ENCODE data around the gene RASSF8. TPM values are rescaled to one million over a fixed set of nuclear protein-coding genes. Genes with fewer than 3 reads are reported as not detected.
"Not testable (repeated sequence)": the region's sequence is repeated elsewhere in the genome, so short reads cannot be mapped to it uniquely, and the experiment has no call there.

Gene RASSF8
- polyA plus RNA-seq, 1 donor (not counting 4 experiments of a cell fraction or from before 2014, with no cell fraction given): 10.5 TPM

GRCh38 chr12:26056335-26056734 lies 97.9 kb downstream of the RASSF8 start:
- TF ChIP-seq CTCF (optimal IDR thresholded peaks at IDR 0.05 in 1 of 3, IDR thresholded peaks at IDR 0.05 in 1 of 3, conservative IDR thresholded peaks at IDR 0.05 in 1 of 3; ENCODE audit: extremely low read depth in 1 of 3, insufficient read depth in 2 of 3, low read length in 3 of 3) (no peak), EZH2 (IDR thresholded peaks at IDR 0.05; ENCODE audit: low read length) (no peak)
- peak; percentile 74 for FAIRE-seq

GRCh38 chr12:26057271-26057670 lies 98.8 kb downstream of the RASSF8 start:
- H3K4me1 ChIP-seq (ENCODE audit: control insufficient read depth, extremely low read depth, insufficient read depth, low read length); H3K36me3 ChIP-seq (ENCODE audit: control insufficient read depth in 2 of 2, extremely low read depth in 1 of 2, insufficient read depth in 2 of 2, low read length in 2 of 2); H3K9me3 ChIP-seq (ENCODE audit: control insufficient read depth, low read depth, low read length); DNase-seq (ENCODE audit: low read depth, low spot score); H3K9me1 ChIP-seq (ENCODE audit: control insufficient read depth, extremely low read depth, insufficient read depth, low read length); H2AFZ ChIP-seq (ENCODE audit: control insufficient read depth, low read length); H3K27ac ChIP-seq (ENCODE audit: control insufficient read depth, insufficient read depth, low read length); H3K4me3 ChIP-seq (ENCODE audit: control insufficient read depth in 2 of 3, extremely low read depth in 1 of 3, insufficient read depth in 2 of 3, low read depth in 1 of 3, low read length in 3 of 3); FAIRE-seq; H3K9ac ChIP-seq (ENCODE audit: control insufficient read depth, extremely low read depth, insufficient read depth, low read length); H3K4me2 ChIP-seq (ENCODE audit: control insufficient read depth, extremely low read depth, insufficient read depth, low read depth, low read length); H4K20me1 ChIP-seq (ENCODE audit: control insufficient read depth, extremely low read depth, insufficient read depth, low read length); H3K79me2 ChIP-seq (ENCODE audit: control insufficient read depth, insufficient read depth, low read length); H3K27me3 ChIP-seq (ENCODE audit: control insufficient read depth, extremely low read depth, insufficient read depth, low read length); dilution Hi-C loops (cut with MboI; ENCODE audit: extremely low pct_ligation_motif_present, low sequenced_read_pairs): not testable (repeated sequence)

More at GRCh38 chr12:26056335-26056734, 97.9 kb downstream of the RASSF8 start:
- DNase-seq (ENCODE audit: low read depth, low spot score): no peak
- Histone ChIP-seq H3K79me2 (ENCODE audit: control insufficient read depth, insufficient read depth, low read length) (no peaks in the 10 kb centered on the region), H2AFZ (ENCODE audit: control insufficient read depth, low read length) (no peak overlapping the region), H3K27me3 (ENCODE audit: control insufficient read depth, extremely low read depth, insufficient read depth, low read length) (no peaks in the 10 kb centered on the region), H3K9me3 (ENCODE audit: control insufficient read depth, low read depth, low read length) (no peaks in the 10 kb centered on the region), H3K36me3 (ENCODE audit: control insufficient read depth in 2 of 2, extremely low read depth in 1 of 2, insufficient read depth in 2 of 2, low read length in 2 of 2) (no peaks in the 10 kb centered on the region), H3K9ac (ENCODE audit: control insufficient read depth, extremely low read depth, insufficient read depth, low read length) (no peak overlapping the region), H3K27ac (ENCODE audit: control insufficient read depth, insufficient read depth, low read length) (no peak overlapping the region), H3K4me2 (ENCODE audit: control insufficient read depth, extremely low read depth, insufficient read depth, low read depth, low read length) (no peak overlapping the region), H4K20me1 (ENCODE audit: control insufficient read depth, extremely low read depth, insufficient read depth, low read length) (no peaks in the 10 kb centered on the region), H3K9me1 (ENCODE audit: control insufficient read depth, extremely low read depth, insufficient read depth, low read length) (no peaks in the 10 kb centered on the region), H3K4me3 (ENCODE audit: control insufficient read depth in 2 of 3, extremely low read depth in 1 of 3, insufficient read depth in 2 of 3, low read depth in 1 of 3, low read length in 3 of 3) (no peak overlapping the region), H3K4me1 (ENCODE audit: control insufficient read depth, extremely low read depth, insufficient read depth, low read length) (no peaks in the 10 kb centered on the region)
- dilution Hi-C loops (cut with MboI; ENCODE audit: extremely low pct_ligation_motif_present, low sequenced_read_pairs): no loop called here

DNA sequence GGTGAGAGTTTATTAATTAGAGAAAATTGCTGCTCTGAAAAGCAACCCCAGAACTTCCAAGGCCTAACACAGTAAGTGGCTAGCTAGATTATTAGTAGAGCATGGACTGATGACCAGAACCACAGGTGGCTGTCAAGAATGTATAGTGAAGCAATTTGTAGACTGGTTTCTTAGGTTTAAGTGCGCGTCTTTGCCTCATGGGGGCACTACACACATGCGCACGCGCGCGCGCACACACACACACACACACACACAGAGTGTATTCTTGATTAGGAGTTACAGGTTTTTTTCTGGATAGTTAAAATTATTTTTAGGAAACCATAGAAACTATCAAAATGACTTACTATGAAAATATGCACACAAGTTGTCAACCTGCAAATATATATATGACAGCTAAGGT lies 99.8 kb downstream of the RASSF8 start:
- Histone ChIP-seq H3K4me2 (ENCODE audit: control insufficient read depth, extremely low read depth, insufficient read depth, low read depth, low read length) (no peak overlapping the region), H4K20me1 (ENCODE audit: control insufficient read depth, extremely low read depth, insufficient read depth, low read length) (no peaks in the 10 kb centered on the region), H3K9ac (ENCODE audit: control insufficient read depth, extremely low read depth, insufficient read depth, low read length) (no peak overlapping the region), H3K4me3 (ENCODE audit: control insufficient read depth in 2 of 3, extremely low read depth in 1 of 3, insufficient read depth in 2 of 3, low read depth in 1 of 3, low read length in 3 of 3) (no peak overlapping the region), H3K4me1 (ENCODE audit: control insufficient read depth, extremely low read depth, insufficient read depth, low read length) (peaks cover 8% of the 10 kb centered on the region), H2AFZ (ENCODE audit: control insufficient read depth, low read length) (no peak overlapping the region), H3K79me2 (ENCODE audit: control insufficient read depth, insufficient read depth, low read length) (no peaks in the 10 kb centered on the region), H3K9me1 (ENCODE audit: control insufficient read depth, extremely low read depth, insufficient read depth, low read length) (no peaks in the 10 kb centered on the region), H3K27me3 (ENCODE audit: control insufficient read depth, extremely low read depth, insufficient read depth, low read length) (no peaks in the 10 kb centered on the region), H3K27ac (ENCODE audit: control insufficient read depth, insufficient read depth, low read length) (no peak overlapping the region), H3K9me3 (ENCODE audit: control insufficient read depth, low read depth, low read length) (no peaks in the 10 kb centered on the region), H3K36me3 (ENCODE audit: control insufficient read depth in 2 of 2, extremely low read depth in 1 of 2, insufficient read depth in 2 of 2, low read length in 2 of 2) (no peaks in the 10 kb centered on the region)
- TF ChIP-seq EZH2 (IDR thresholded peaks at IDR 0.05; ENCODE audit: low read length) (no peak), CTCF (optimal IDR thresholded peaks at IDR 0.05 in 1 of 3, IDR thresholded peaks at IDR 0.05 in 1 of 3, conservative IDR thresholded peaks at IDR 0.05 in 1 of 3; ENCODE audit: extremely low read depth in 1 of 3, insufficient read depth in 2 of 3, low read length in 3 of 3) (no peak)
- DNase-seq (ENCODE audit: low read depth, low spot score): no peak
- FAIRE-seq: no peak
- dilution Hi-C loops (cut with MboI; ENCODE audit: extremely low pct_ligation_motif_present, low sequenced_read_pairs): no loop called here

All from keratinocyte (primary cell).